ENCODE measurements around the gene GALC.

- TF ChIP-seq CTCF (conservative IDR thresholded peaks at IDR 0.05 in 1 of 2, IDR thresholded peaks at IDR 0.05 in 1 of 2; ENCODE audit: extremely low read depth in 1 of 2, insufficient read depth in 1 of 2, low read depth in 1 of 2, low read length in 2 of 2) (no peak), EZH2 (IDR thresholded peaks at IDR 0.05; ENCODE audit: borderline replicate concordance, low read length) (no peak)
Measured at GRCh38 chr14:88034076-88034475, 41.1 kb upstream of the GALC start.
